GM12874 (cell line): ENCODE measurements around the gene OR8B12.

ENCODE experiments used
- CTCF ChIP-seq: IDR thresholded peaks from 2 replicates; pipeline ENCODE4 v1.5.1; 2011; ENCODE audit warnings: low read depth, mild to moderate bottlenecking, control low read depth, low read length, moderate library complexity; ENCODE audit not compliant: insufficient read depth

OR8B12 gene

DNA sequence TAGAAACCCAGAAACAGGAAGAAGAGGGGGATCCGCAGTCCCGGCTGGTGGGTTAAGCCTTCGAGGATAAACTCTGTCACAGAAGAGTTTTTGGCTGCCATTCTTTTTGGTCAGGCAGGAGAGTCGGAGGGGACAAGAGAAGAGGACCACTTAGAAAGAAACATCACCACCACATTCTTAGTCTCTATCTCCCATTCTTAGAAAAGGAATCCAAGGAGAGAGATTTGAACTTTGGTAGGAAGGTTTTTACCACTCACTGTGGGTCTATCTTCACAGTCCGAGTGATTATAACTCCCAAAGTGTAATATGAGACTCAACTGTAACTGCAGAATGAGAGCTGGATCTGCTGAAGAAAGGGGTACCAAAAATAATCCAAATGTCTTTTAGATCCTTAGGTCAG, at the start of gene OR8B12:
TSS of gene OR8B12 (minus strand) at position 101 of the 400 bp plus-strand sequence. CDS start at position 101, 0 bp downstream.
- TF ChIP-seq CTCF: no peak

DNA sequence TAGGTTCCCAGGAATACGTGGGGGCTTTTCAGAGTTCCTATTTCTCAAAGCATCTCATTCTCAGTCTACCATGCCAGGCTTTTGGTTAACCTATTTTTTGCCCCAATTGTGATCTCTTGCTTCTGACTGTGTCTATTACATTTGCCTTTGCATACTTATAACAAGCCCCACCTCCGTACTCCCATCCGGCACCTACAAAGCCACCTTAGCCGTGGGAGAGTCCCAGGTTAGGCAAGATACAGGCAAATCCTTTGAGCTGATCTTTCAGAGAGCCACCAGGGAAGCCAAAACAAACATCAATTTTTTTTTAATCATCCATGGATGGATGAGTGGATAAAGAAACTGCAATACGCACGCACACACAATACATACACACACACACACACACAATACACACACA, 49.2 kb upstream of the OR8B12 start:
- TF ChIP-seq CTCF: no peak

- no peak for TF ChIP-seq CTCF
These were observed 48.0 kb upstream of the OR8B12 start for GRCh38 chr11:124591430-124591829.

GRCh38 chr11:124586238-124586860, 42.9 kb upstream of the OR8B12 start:
- peak; percentile 61 for TF ChIP-seq CTCF

- no peak for TF ChIP-seq CTCF
These were observed 41.4 kb upstream of the OR8B12 start for GRCh38 chr11:124584681-124585372.

GRCh38 chr11:124583781-124584180, 40.3 kb upstream of the OR8B12 start:
- no peak for TF ChIP-seq CTCF

- no peak for TF ChIP-seq CTCF
These were observed 39.1 kb upstream of the OR8B12 start for GRCh38 chr11:124582565-124582964.
